ENCODE results near the gene ABCA4. TPM values are rescaled to one million over a fixed set of nuclear protein-coding genes. Genes with fewer than 3 reads are reported as not detected.

ABCA4 gene
- total and polyA plus RNA-seq, 4 donors = 0.49 to 31.5 (median 2.3) TPM

GRCh38 chr1:94026619-94027380 is 94.1 kb downstream of the ABCA4 start:
- 88% methylated on average over 9 of the region's 10 CpGs for WGBS (ENCODE audit: insufficient coverage)
- Histone ChIP-seq H3K36me3 (ENCODE audit: control insufficient read depth, insufficient read depth, low read length) (no peaks in the 10 kb centered on the region), H3K4me1 (ENCODE audit: control insufficient read depth, insufficient read depth, low read length) (peaks cover 6% of the 10 kb centered on the region), H3K9me3 (ENCODE audit: control insufficient read depth, insufficient read depth, low read length) (no peaks in the 10 kb centered on the region), H3K27me3 (ENCODE audit: control insufficient read depth, insufficient read depth, low read length) (peaks cover 2% of the 10 kb centered on the region), H3K4me3 (ENCODE audit: low read depth, low read length) (no peak overlapping the region), H3K27ac (ENCODE audit: low read depth, low read length) (no peak overlapping the region)
- no peak for DNase-seq (ENCODE audit: low read depth in 4 of 6, low spot score in 6 of 6)

GRCh38 chr1:94025383-94026340 is 95.3 kb downstream of the ABCA4 start:
- Histone ChIP-seq H3K36me3 (ENCODE audit: control insufficient read depth, insufficient read depth, low read length) (no peaks in the 10 kb centered on the region), H3K27ac (ENCODE audit: low read depth, low read length) (no peak overlapping the region), H3K9me3 (ENCODE audit: control insufficient read depth, insufficient read depth, low read length) (no peaks in the 10 kb centered on the region), H3K4me1 (ENCODE audit: control insufficient read depth, insufficient read depth, low read length) (peaks cover 3% of the 10 kb centered on the region), H3K4me3 (ENCODE audit: low read depth, low read length) (no peak overlapping the region), H3K27me3 (ENCODE audit: control insufficient read depth, insufficient read depth, low read length) (peaks cover 2% of the 10 kb centered on the region)
- WGBS (ENCODE audit: insufficient coverage) = 82% methylated on average over 7 of the region's 18 CpGs
- peak in 5 of 6 donors; percentile 49 to 92 (median 66) for DNase-seq (ENCODE audit: low read depth in 4 of 6, low spot score in 6 of 6)

- peaks cover 3% of the 10 kb centered on the region for H3K4me1 ChIP-seq (ENCODE audit: control insufficient read depth, insufficient read depth, low read length)
- H3K27me3 ChIP-seq (ENCODE audit: control insufficient read depth, insufficient read depth, low read length) = peaks cover 2% of the 10 kb centered on the region
- H3K4me3 ChIP-seq (ENCODE audit: low read depth, low read length) = no peak overlapping the region
- H3K27ac ChIP-seq (ENCODE audit: low read depth, low read length) = no peak overlapping the region
- H3K36me3 ChIP-seq (ENCODE audit: control insufficient read depth, insufficient read depth, low read length) = no peaks in the 10 kb centered on the region
- DNase-seq (ENCODE audit: low read depth in 4 of 6, low spot score in 6 of 6) = no peak
- WGBS (ENCODE audit: insufficient coverage) = 73% methylated on average over 7 of the region's 8 CpGs
- no peaks in the 10 kb centered on the region for H3K9me3 ChIP-seq (ENCODE audit: control insufficient read depth, insufficient read depth, low read length)
Observed at GRCh38 chr1:94024104-94024792, 96.7 kb downstream of the ABCA4 start.

GRCh38 chr1:94022471-94023189 is 98.3 kb downstream of the ABCA4 start:
- Histone ChIP-seq H3K9me3 (ENCODE audit: control insufficient read depth, insufficient read depth, low read length) (no peaks in the 10 kb centered on the region), H3K27ac (ENCODE audit: low read depth, low read length) (no peak overlapping the region), H3K27me3 (ENCODE audit: control insufficient read depth, insufficient read depth, low read length) (peaks cover 2% of the 10 kb centered on the region), H3K36me3 (ENCODE audit: control insufficient read depth, insufficient read depth, low read length) (no peaks in the 10 kb centered on the region), H3K4me3 (ENCODE audit: low read depth, low read length) (no peak overlapping the region), H3K4me1 (ENCODE audit: control insufficient read depth, insufficient read depth, low read length) (peaks cover 3% of the 10 kb centered on the region)
- 89% methylated on average over 5 of the region's 6 CpGs for WGBS (ENCODE audit: insufficient coverage)
- peak in 1 of 6 donors; percentile 24 for DNase-seq (ENCODE audit: low read depth in 4 of 6, low spot score in 6 of 6)

GRCh38 chr1:94020764-94021579 is 100.0 kb downstream of the ABCA4 start:
- H3K4me1 ChIP-seq (ENCODE audit: control insufficient read depth, insufficient read depth, low read length) = no peaks in the 10 kb centered on the region
- H3K27me3 ChIP-seq (ENCODE audit: control insufficient read depth, insufficient read depth, low read length) = peaks cover 2% of the 10 kb centered on the region
- no peak for DNase-seq (ENCODE audit: low read depth in 4 of 6, low spot score in 6 of 6)
- H3K9me3 ChIP-seq (ENCODE audit: control insufficient read depth, insufficient read depth, low read length) = no peaks in the 10 kb centered on the region
- H3K36me3 ChIP-seq (ENCODE audit: control insufficient read depth, insufficient read depth, low read length) = no peaks in the 10 kb centered on the region
- no peak overlapping the region for H3K27ac ChIP-seq (ENCODE audit: low read depth, low read length)
- WGBS (ENCODE audit: insufficient coverage) = 89% methylated on average over 6 of the region's 10 CpGs
- no peak overlapping the region for H3K4me3 ChIP-seq (ENCODE audit: low read depth, low read length)

- no peaks in the 10 kb centered on the region for H3K36me3 ChIP-seq (ENCODE audit: control insufficient read depth, insufficient read depth, low read length)
- peaks cover 2% of the 10 kb centered on the region for H3K27me3 ChIP-seq (ENCODE audit: control insufficient read depth, insufficient read depth, low read length)
- no peaks in the 10 kb centered on the region for H3K4me1 ChIP-seq (ENCODE audit: control insufficient read depth, insufficient read depth, low read length)
- H3K4me3 ChIP-seq (ENCODE audit: low read depth, low read length) = no peak overlapping the region
- WGBS (ENCODE audit: insufficient coverage) = 71% methylated on average over 9 of the region's 9 CpGs
- H3K9me3 ChIP-seq (ENCODE audit: control insufficient read depth, insufficient read depth, low read length) = no peaks in the 10 kb centered on the region
- no peak overlapping the region for H3K27ac ChIP-seq (ENCODE audit: low read depth, low read length)
- no peak for DNase-seq (ENCODE audit: low read depth in 4 of 6, low spot score in 6 of 6)
Observed at GRCh38 chr1:94019327-94019726, 101.6 kb downstream of the ABCA4 start.

GRCh38 chr1:94017155-94017829 is 103.7 kb downstream of the ABCA4 start:
- no peak for DNase-seq (ENCODE audit: low read depth in 4 of 6, low spot score in 6 of 6)
- H3K4me3 ChIP-seq (ENCODE audit: low read depth, low read length) = no peak overlapping the region
- H3K27ac ChIP-seq (ENCODE audit: low read depth, low read length) = no peak overlapping the region
- 65% methylated on average over 6 of the region's 6 CpGs for WGBS (ENCODE audit: insufficient coverage)
- H3K4me1 ChIP-seq (ENCODE audit: control insufficient read depth, insufficient read depth, low read length) = peaks cover 12% of the 10 kb centered on the region
- no peaks in the 10 kb centered on the region for H3K36me3 ChIP-seq (ENCODE audit: control insufficient read depth, insufficient read depth, low read length)
- H3K9me3 ChIP-seq (ENCODE audit: control insufficient read depth, insufficient read depth, low read length) = no peaks in the 10 kb centered on the region
- no peaks in the 10 kb centered on the region for H3K27me3 ChIP-seq (ENCODE audit: control insufficient read depth, insufficient read depth, low read length)

- no peaks in the 10 kb centered on the region for H3K27me3 ChIP-seq (ENCODE audit: control insufficient read depth, insufficient read depth, low read length)
- DNase-seq (ENCODE audit: low read depth in 4 of 6, low spot score in 6 of 6) = no peak
- H3K27ac ChIP-seq (ENCODE audit: low read depth, low read length) = no peak overlapping the region
- WGBS (ENCODE audit: insufficient coverage) = 100% methylated on average over 2 of the region's 3 CpGs
- no peaks in the 10 kb centered on the region for H3K36me3 ChIP-seq (ENCODE audit: control insufficient read depth, insufficient read depth, low read length)
- peaks cover 12% of the 10 kb centered on the region for H3K4me1 ChIP-seq (ENCODE audit: control insufficient read depth, insufficient read depth, low read length)
- H3K9me3 ChIP-seq (ENCODE audit: control insufficient read depth, insufficient read depth, low read length) = no peaks in the 10 kb centered on the region
- no peak overlapping the region for H3K4me3 ChIP-seq (ENCODE audit: low read depth, low read length)
Observed at GRCh38 chr1:94015489-94015817, 105.5 kb downstream of the ABCA4 start.
